IMR-90 (cell line): ENCODE results near the gene PRIMA1. TPM values are rescaled to one million over a fixed set of nuclear protein-coding genes. Genes with fewer than 3 reads are reported as not detected.

ENCODE experiments used
- ATAC-seq: fragments of 200-7000 bp; cut with Tn5 transposase; 2 replicates; pipeline ENCODE4 v1.9.1; 2020; ENCODE audit warnings: low read depth, mild to moderate bottlenecking, moderate library complexity
- BruUV-seq: library from RNA; stranded (reverse); fragments of 400-500 nt; replicated peaks from 2 replicates; lab custom pipeline; 2021; lab: Mats Ljungman, UMichigan
- CTCF ChIA-PET: fragments of 300-600 bp; formaldehyde crosslinking; extraction: SDS; loops from one replicate; lab custom pipeline; 2021; ENCODE audit warnings: antibody characterized with exemption; lab: Yijun Ruan, JAX
- POLR2A ChIA-PET: fragments of 300-600 bp; sonication (Branson Sonifier 250); formaldehyde crosslinking; loops from one replicate; lab custom pipeline; 2022; ENCODE audit warnings: antibody characterized with exemption; ENCODE audit not compliant: unreplicated experiment; lab: Charles Lee
- DNase-seq: peaks from one replicate; pipeline ENCODE4 v3.0.0; 2013
- H2AFZ ChIP-seq: replicated peaks from 2 replicates; pipeline ENCODE3; 2013; ENCODE audit warnings: low read length, mild to moderate bottlenecking; ENCODE audit not compliant: poor library complexity
- H2AK5ac ChIP-seq: 2 replicates; pipeline ENCODE4 v1.6.1; 2013; ENCODE audit warnings: low read depth, low read length, inconsistent platforms
- H2AK9ac ChIP-seq: replicated peaks from 2 replicates; pipeline ENCODE3; 2013; ENCODE audit warnings: mild to moderate bottlenecking, low read depth, low read length, moderate library complexity; ENCODE audit not compliant: poor library complexity
- H2BK120ac ChIP-seq: 2 replicates; pipeline ENCODE4 v1.6.1; 2013; ENCODE audit warnings: low read depth, low read length, inconsistent platforms
- H2BK15ac ChIP-seq: 3 replicates; pipeline ENCODE4 v1.6.1; 2013; ENCODE audit warnings: low read depth, low read length, inconsistent platforms
- H2BK20ac ChIP-seq: 2 replicates; pipeline ENCODE4 v1.6.1; 2013; ENCODE audit warnings: low read depth, mild to moderate bottlenecking, inconsistent platforms, low read length, moderate library complexity
- H2BK5ac ChIP-seq: 2 replicates; pipeline ENCODE4 v1.6.1; 2013; ENCODE audit warnings: mild to moderate bottlenecking, low read depth, low read length, inconsistent platforms; ENCODE audit not compliant: poor library complexity, severe bottlenecking
- H3K14ac ChIP-seq: replicated peaks from 2 replicates; pipeline ENCODE4 v1.6.1; 2013; ENCODE audit warnings: low read depth, low read length, inconsistent platforms
- H3K18ac ChIP-seq: 2 replicates; pipeline ENCODE4 v1.6.1; 2013; ENCODE audit warnings: low read depth, low read length, control low read depth
- H3K23ac ChIP-seq: 2 replicates; pipeline ENCODE4 v1.6.1; 2013; ENCODE audit warnings: low read depth, low read length, inconsistent platforms
- H3K27ac ChIP-seq: 2 replicates; pipeline ENCODE4 v1.5.1; 2013; ENCODE audit warnings: mild to moderate bottlenecking, control low read depth, low read length; ENCODE audit not compliant: insufficient read depth
- H3K27me3 ChIP-seq: 2 replicates; pipeline ENCODE4 v1.6.1; 2013; ENCODE audit warnings: low read length; ENCODE audit not compliant: control insufficient read depth, insufficient read depth
- H3K36me3 ChIP-seq: 2 replicates; pipeline ENCODE4 v1.6.1; 2013; ENCODE audit warnings: low read length, mixed read lengths; ENCODE audit not compliant: control insufficient read depth, insufficient read depth
- H3K4ac ChIP-seq: 2 replicates; pipeline ENCODE4 v1.6.1; 2013; ENCODE audit warnings: low read depth, low read length, inconsistent platforms
- H3K4me1 ChIP-seq: 2 replicates; pipeline ENCODE4 v1.6.1; 2013; ENCODE audit warnings: low read length, mixed read lengths; ENCODE audit not compliant: control insufficient read depth, insufficient read depth
- H3K4me2 ChIP-seq: 2 replicates; pipeline ENCODE4 v1.6.1; 2013; ENCODE audit warnings: low read depth, mild to moderate bottlenecking, control low read depth, low read length, moderate library complexity
- H3K4me3 ChIP-seq: 2 replicates; pipeline ENCODE4 v1.5.1; 2013; ENCODE audit warnings: low read depth, mild to moderate bottlenecking, control low read depth, low read length, moderate library complexity; ENCODE audit not compliant: insufficient read depth
- H3K56ac ChIP-seq: 2 replicates; pipeline ENCODE4 v1.6.1; 2013; ENCODE audit warnings: low read length, inconsistent platforms; ENCODE audit not compliant: insufficient read depth; ENCODE audit errors: extremely low read depth
- H3K79me1 ChIP-seq, 2 experiments: 2 replicates each; pipeline ENCODE4 v1.6.1; 2013; ENCODE audit warnings: low read length in 2 of 2, inconsistent platforms in 1 of 2, low read depth in 1 of 2
- H3K9ac ChIP-seq: 2 replicates; pipeline ENCODE4 v1.6.1; 2013; ENCODE audit warnings: low read depth, low read length, control low read depth
- H3K9me1 ChIP-seq: 2 replicates; pipeline ENCODE4 v1.6.1; 2013; ENCODE audit warnings: low read length, inconsistent platforms; ENCODE audit not compliant: insufficient read depth
- H3K9me3 ChIP-seq: 2 replicates; pipeline ENCODE4 v1.6.1; 2013; ENCODE audit warnings: low read length; ENCODE audit not compliant: control insufficient read depth, insufficient read depth
- H4K20me1 ChIP-seq: 2 replicates; pipeline ENCODE4 v1.6.1; 2013; ENCODE audit warnings: low read length, inconsistent platforms; ENCODE audit not compliant: insufficient read depth
- H4K5ac ChIP-seq: 2 replicates; pipeline ENCODE4 v1.6.1; 2013; ENCODE audit warnings: mild to moderate bottlenecking, low read depth, low read length, control low read depth
- H4K8ac ChIP-seq, 2 experiments: 2 replicates each; pipeline ENCODE4 v1.6.1; 2013; ENCODE audit warnings: low read depth in 2 of 2, low read length in 2 of 2, control low read depth in 1 of 2, inconsistent platforms in 1 of 2
- H4K91ac ChIP-seq: 2 replicates; pipeline ENCODE4 v1.6.1; 2013; ENCODE audit warnings: low read depth, low read length, inconsistent platforms; ENCODE audit not compliant: insufficient read depth
- BHLHE40 ChIP-seq: fragments of 150-350 bp; IDR thresholded peaks from 2 replicates; pipeline ENCODE4 v1.6.1; 2016; ENCODE audit warnings: mild to moderate bottlenecking, low read depth, low read length
- CEBPB ChIP-seq: IDR thresholded peaks from 2 replicates; pipeline ENCODE4 v1.6.1; 2012; ENCODE audit warnings: low read depth, low read length, improper control_type of control experiment
- CHD1 ChIP-seq: IDR thresholded peaks from 2 replicates; pipeline ENCODE4 v1.6.1; 2012; ENCODE audit warnings: low read depth, low read length, improper control_type of control experiment
- CTCF ChIP-seq: conservative IDR thresholded peaks from 2 replicates; pipeline ENCODE4 v1.5.1; 2012; ENCODE audit warnings: mild to moderate bottlenecking, low read depth, low read length, improper control_type of control experiment
- FOS ChIP-seq: fragments of 150-350 bp; IDR thresholded peaks from 2 replicates; pipeline ENCODE4 v1.6.1; 2016; ENCODE audit warnings: low read depth, low read length
- MAFK ChIP-seq: IDR thresholded peaks from 2 replicates; pipeline ENCODE4 v1.6.1; 2012; ENCODE audit warnings: low read depth, low read length, improper control_type of control experiment
- MAZ ChIP-seq: IDR thresholded peaks from 2 replicates; pipeline ENCODE4 v1.6.1; 2012; ENCODE audit warnings: low read depth, mild to moderate bottlenecking, low read length, improper control_type of control experiment, moderate library complexity, borderline replicate concordance
- MXI1 ChIP-seq: IDR thresholded peaks from 2 replicates; pipeline ENCODE4 v1.6.1; 2012; ENCODE audit warnings: low read depth, mild to moderate bottlenecking, low read length, moderate library complexity, borderline replicate concordance
- NFE2L2 ChIP-seq: fragments of 150-350 bp; IDR thresholded peaks from 2 replicates; pipeline ENCODE4 v1.6.1; 2016; ENCODE audit warnings: low read depth, mild to moderate bottlenecking, low read length
- POLR2A ChIP-seq: IDR thresholded peaks from 2 replicates; pipeline ENCODE4 v1.6.1; 2012; ENCODE audit warnings: mild to moderate bottlenecking, low read depth, low read length
- RAD21 ChIP-seq: IDR thresholded peaks from 2 replicates; pipeline ENCODE4 v1.6.1; 2012; ENCODE audit warnings: low read length, improper control_type of control experiment
- RCOR1 ChIP-seq: IDR thresholded peaks from 2 replicates; pipeline ENCODE4 v1.6.1; 2012; ENCODE audit warnings: mild to moderate bottlenecking, low read length, improper control_type of control experiment; ENCODE audit not compliant: insufficient replicate concordance
- RFX5 ChIP-seq: IDR thresholded peaks from 2 replicates; pipeline ENCODE4 v1.8.0; 2012; ENCODE audit warnings: low read depth, mild to moderate bottlenecking, low read length, moderate library complexity
- SMC3 ChIP-seq: fragments of 150-350 bp; IDR thresholded peaks from 2 replicates; pipeline ENCODE4 v1.6.1; 2016; ENCODE audit warnings: low read depth, mild to moderate bottlenecking, antibody characterized with exemption, low read length, moderate library complexity
- WGBS, 2 experiments: methylation state at CpG; one replicate each; pipeline versions ENCODE4 v1.1.5 to v1.1.7; 2013; ENCODE audit warnings: missing lambda C conversion rate in 2 of 2; ENCODE audit not compliant: insufficient read length in 1 of 2; ENCODE audit errors: extremely low coverage in 2 of 2; 5-methylcytosine and 5-hydroxymethylcytosine counted together
- dilution Hi-C: fragments of 300-500 bp; cut with HindIII; formaldehyde crosslinking; loops from one replicate; pipeline ENCODE4 v1.14.3; 2018; ENCODE audit warnings: low sequenced_read_pairs; ENCODE audit not compliant: unreplicated experiment
- in situ Hi-C: fragments of 300-500 bp; cut with MboI; formaldehyde crosslinking; loops from 3 replicates; pipeline ENCODE4 v1.14.3; 2019; ENCODE audit warnings: low sequenced_read_pairs, inconsistent platforms, mixed read lengths
- intact Hi-C: fragments of 100-400 bp; cut with micrococcal nuclease; formaldehyde crosslinking; loops from 2 replicates; pipeline ENCODE4 v1.10.0; 2022
- polyA plus RNA-seq, 3 experiments: library from polyadenylated mRNA; depleted of rRNA; stranded (reverse); fragments of >200 nt; gene quantifications; 2 replicates each; pipeline ENCODE4 v1.2.3, GENCODE V29; 2012; ENCODE audit warnings: low replicate concordance in 1 of 3
- total RNA-seq: library from RNA; depleted of rRNA; stranded (reverse); fragments of >200 nt; gene quantifications from 2 replicates; pipeline ENCODE4 v1.2.3, GENCODE V29; 2012
- TF ChIP-seq, protein P1 (sequence below): fragments of 150-350 bp; IDR thresholded peaks from 2 replicates; pipeline ENCODE4 v1.6.1; 2016; ENCODE audit warnings: low read depth, mild to moderate bottlenecking, low read length, moderate library complexity, borderline replicate concordance
- TF ChIP-seq, protein P2 (sequence below): fragments of 150-350 bp; IDR thresholded peaks from 2 replicates; pipeline ENCODE4 v1.6.1; 2017; ENCODE audit warnings: mild to moderate bottlenecking, antibody characterized with exemption, low read length, low read depth

PRIMA1 gene
- total and polyA plus RNA-seq, 2 of the 4 experiments (the other 2 are of a cell fraction) = not detected

GRCh38 chr14:93734086-93734822, 54.0 kb downstream of the PRIMA1 start:
- Histone ChIP-seq H3K23ac (no peak overlapping the region), H2AFZ (no peak overlapping the region), H3K27ac (no peak overlapping the region), H2BK5ac (no peak overlapping the region), H2BK15ac (no peak overlapping the region), H3K9me1 (no peaks in the 10 kb centered on the region), H2BK120ac (no peak overlapping the region), H3K4me3 (no peak overlapping the region), H2BK20ac (no peak overlapping the region), H4K20me1 (no peaks in the 10 kb centered on the region), H2AK9ac (no peak overlapping the region), H3K14ac (no peak overlapping the region), H4K8ac (no peak overlapping the region), H3K79me1 (no peaks in the 10 kb centered on the region), H4K91ac (no peak overlapping the region), H3K4me1 (no peaks in the 10 kb centered on the region), H3K4ac (no peak overlapping the region), H3K9ac (no peak overlapping the region), H3K4me2 (no peak overlapping the region), H3K36me3 (no peaks in the 10 kb centered on the region), H3K9me3 (peaks cover 17% of the 10 kb centered on the region), H3K18ac (no peak overlapping the region), H2AK5ac (no peak overlapping the region), H3K56ac (no peak overlapping the region), H3K27me3 (no peaks in the 10 kb centered on the region), H4K5ac (no peak overlapping the region)
- intact Hi-C loops (no loop called here), in situ Hi-C loops (no loop called here), dilution Hi-C loops (no loop called here)
- POLR2A ChIA-PET = no interaction called here
- no TSS peak for BruUV-seq
- DNase-seq (no peak), ATAC-seq (no peak)
- CTCF ChIA-PET = no interaction called here
- TF ChIP-seq NFE2L2 (no peak), RAD21 (no peak), CHD1 (no peak), RCOR1 (no peak), CTCF (no peak), POLR2A (no peak), CEBPB (no peak), RFX5 (no peak), SMC3 (no peak), MXI1 (no peak), FOS (no peak), BHLHE40 (no peak), MAZ (no peak), MAFK (no peak)
- TF ChIP-seq, protein P1, sequence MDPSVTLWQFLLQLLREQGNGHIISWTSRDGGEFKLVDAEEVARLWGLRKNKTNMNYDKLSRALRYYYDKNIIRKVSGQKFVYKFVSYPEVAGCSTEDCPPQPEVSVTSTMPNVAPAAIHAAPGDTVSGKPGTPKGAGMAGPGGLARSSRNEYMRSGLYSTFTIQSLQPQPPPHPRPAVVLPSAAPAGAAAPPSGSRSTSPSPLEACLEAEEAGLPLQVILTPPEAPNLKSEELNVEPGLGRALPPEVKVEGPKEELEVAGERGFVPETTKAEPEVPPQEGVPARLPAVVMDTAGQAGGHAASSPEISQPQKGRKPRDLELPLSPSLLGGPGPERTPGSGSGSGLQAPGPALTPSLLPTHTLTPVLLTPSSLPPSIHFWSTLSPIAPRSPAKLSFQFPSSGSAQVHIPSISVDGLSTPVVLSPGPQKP = no peak
- TF ChIP-seq, protein P2, sequence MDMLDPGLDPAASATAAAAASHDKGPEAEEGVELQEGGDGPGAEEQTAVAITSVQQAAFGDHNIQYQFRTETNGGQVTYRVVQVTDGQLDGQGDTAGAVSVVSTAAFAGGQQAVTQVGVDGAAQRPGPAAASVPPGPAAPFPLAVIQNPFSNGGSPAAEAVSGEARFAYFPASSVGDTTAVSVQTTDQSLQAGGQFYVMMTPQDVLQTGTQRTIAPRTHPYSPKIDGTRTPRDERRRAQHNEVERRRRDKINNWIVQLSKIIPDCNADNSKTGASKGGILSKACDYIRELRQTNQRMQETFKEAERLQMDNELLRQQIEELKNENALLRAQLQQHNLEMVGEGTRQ = no peak
- WGBS, 2 experiments = 84% methylated on average over 9 of the region's 25 CpGs; no CpG with 5 or more reads in 1 of the 2 experiments
